HEK293 (cell line): ENCODE measurements around the gene PCDH15.

Source experiments
- EGR2 ChIP-seq: fragments of 450-650 bp; formaldehyde crosslinking; IDR thresholded peaks from 2 replicates; pipeline ENCODE4 v1.5.1; 2016; ENCODE audit warnings: low read depth, missing biosample characterization, missing genetic modification characterization
- ZBTB7A ChIP-seq: fragments of 450-650 bp; formaldehyde crosslinking; IDR thresholded peaks from 2 replicates; pipeline ENCODE4 v1.5.1; 2016; ENCODE audit warnings: low read depth, missing biosample characterization, missing genetic modification characterization
- ZNF19 ChIP-seq: fragments of 450-650 bp; formaldehyde crosslinking; IDR thresholded peaks from 2 replicates; pipeline ENCODE4; 2016; ENCODE audit warnings: missing biosample characterization, missing genetic modification characterization, low read depth
- ZNF37A ChIP-seq: fragments of 450-650 bp; IDR thresholded peaks from 2 replicates; pipeline ENCODE4 v1.5.1; 2018; ENCODE audit warnings: missing biosample characterization, missing genetic modification characterization
- ZNF544 ChIP-seq: fragments of 450-650 bp; formaldehyde crosslinking; IDR thresholded peaks from 2 replicates; pipeline ENCODE4 v1.5.0; 2017; ENCODE audit warnings: missing biosample characterization, missing genetic modification characterization
- ZNF548 ChIP-seq: fragments of 450-650 bp; formaldehyde crosslinking; IDR thresholded peaks from 2 replicates; pipeline ENCODE4 v1.5.1; 2016; ENCODE audit warnings: missing biosample characterization, missing genetic modification characterization
- ZNF600 ChIP-seq: fragments of 450-650 bp; formaldehyde crosslinking; IDR thresholded peaks from 2 replicates; pipeline ENCODE4 v1.5.1; 2016; ENCODE audit warnings: missing biosample characterization, missing genetic modification characterization
- ZNF624 ChIP-seq: fragments of 450-650 bp; formaldehyde crosslinking; IDR thresholded peaks from 2 replicates; pipeline ENCODE4 v1.5.1; 2017; ENCODE audit warnings: missing biosample characterization, missing genetic modification characterization
- ZNF843 ChIP-seq: fragments of 450-650 bp; formaldehyde crosslinking; IDR thresholded peaks from 2 replicates; pipeline ENCODE4 v1.5.1; 2016; ENCODE audit warnings: missing biosample characterization, missing genetic modification characterization
- TF ChIP-seq, protein P1 (sequence below): fragments of 450-650 bp; formaldehyde crosslinking; IDR thresholded peaks from 2 replicates; pipeline ENCODE4 v1.5.1; 2016; ENCODE audit warnings: missing biosample characterization, missing genetic modification characterization
- TF ChIP-seq, protein P2 (sequence below): fragments of 450-650 bp; formaldehyde crosslinking; IDR thresholded peaks from 2 replicates; pipeline ENCODE4 v1.5.1; 2016; ENCODE audit warnings: missing biosample characterization, missing genetic modification characterization
- TF ChIP-seq, protein P3 (sequence below): fragments of 450-650 bp; formaldehyde crosslinking; IDR thresholded peaks from 2 replicates; pipeline ENCODE4 v1.5.1; 2016; ENCODE audit warnings: missing biosample characterization, missing genetic modification characterization, low read depth
- TF ChIP-seq, protein P4 (sequence below): fragments of 450-650 bp; formaldehyde crosslinking; IDR thresholded peaks from 2 replicates; pipeline ENCODE4 v1.5.1; 2016; ENCODE audit warnings: missing biosample characterization, missing genetic modification characterization

DNA sequence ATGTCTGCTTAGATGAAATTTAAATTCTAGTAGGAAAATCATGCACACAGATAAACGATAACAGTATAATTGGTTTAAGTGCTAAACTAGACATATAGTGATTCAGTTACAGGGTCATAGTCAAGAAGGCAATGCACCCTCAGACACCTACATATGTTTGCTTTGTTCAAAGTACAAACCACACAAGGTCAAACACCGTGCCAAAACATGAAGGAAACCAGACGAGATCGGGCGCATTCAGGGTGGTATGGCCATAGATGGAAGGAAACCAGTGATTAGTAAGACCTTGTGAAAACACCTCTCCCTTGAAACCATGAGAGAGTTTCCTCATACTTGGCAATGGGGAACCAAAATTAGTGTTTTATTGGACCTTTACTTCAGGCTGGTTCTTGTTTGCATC, 906.9 kb downstream of the PCDH15 start:
- TF ChIP-seq ZNF600 (tag by site-specific recombination) (no peak), ZBTB7A (tag by site-specific recombination) (no peak), ZNF548 (tag by site-specific recombination) (no peak), ZNF37A (no peak), EGR2 (tag by site-specific recombination) (no peak), ZNF19 (tag by site-specific recombination) (no peak), ZNF544 (tag by site-specific recombination) (no peak), ZNF624 (tag by site-specific recombination) (no peak), ZNF843 (tag by site-specific recombination) (no peak)
- TF ChIP-seq, protein P1, sequence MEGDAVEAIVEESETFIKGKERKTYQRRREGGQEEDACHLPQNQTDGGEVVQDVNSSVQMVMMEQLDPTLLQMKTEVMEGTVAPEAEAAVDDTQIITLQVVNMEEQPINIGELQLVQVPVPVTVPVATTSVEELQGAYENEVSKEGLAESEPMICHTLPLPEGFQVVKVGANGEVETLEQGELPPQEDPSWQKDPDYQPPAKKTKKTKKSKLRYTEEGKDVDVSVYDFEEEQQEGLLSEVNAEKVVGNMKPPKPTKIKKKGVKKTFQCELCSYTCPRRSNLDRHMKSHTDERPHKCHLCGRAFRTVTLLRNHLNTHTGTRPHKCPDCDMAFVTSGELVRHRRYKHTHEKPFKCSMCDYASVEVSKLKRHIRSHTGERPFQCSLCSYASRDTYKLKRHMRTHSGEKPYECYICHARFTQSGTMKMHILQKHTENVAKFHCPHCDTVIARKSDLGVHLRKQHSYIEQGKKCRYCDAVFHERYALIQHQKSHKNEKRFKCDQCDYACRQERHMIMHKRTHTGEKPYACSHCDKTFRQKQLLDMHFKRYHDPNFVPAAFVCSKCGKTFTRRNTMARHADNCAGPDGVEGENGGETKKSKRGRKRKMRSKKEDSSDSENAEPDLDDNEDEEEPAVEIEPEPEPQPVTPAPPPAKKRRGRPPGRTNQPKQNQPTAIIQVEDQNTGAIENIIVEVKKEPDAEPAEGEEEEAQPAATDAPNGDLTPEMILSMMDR (tag by site-specific recombination) = no peak
- TF ChIP-seq, protein P2, sequence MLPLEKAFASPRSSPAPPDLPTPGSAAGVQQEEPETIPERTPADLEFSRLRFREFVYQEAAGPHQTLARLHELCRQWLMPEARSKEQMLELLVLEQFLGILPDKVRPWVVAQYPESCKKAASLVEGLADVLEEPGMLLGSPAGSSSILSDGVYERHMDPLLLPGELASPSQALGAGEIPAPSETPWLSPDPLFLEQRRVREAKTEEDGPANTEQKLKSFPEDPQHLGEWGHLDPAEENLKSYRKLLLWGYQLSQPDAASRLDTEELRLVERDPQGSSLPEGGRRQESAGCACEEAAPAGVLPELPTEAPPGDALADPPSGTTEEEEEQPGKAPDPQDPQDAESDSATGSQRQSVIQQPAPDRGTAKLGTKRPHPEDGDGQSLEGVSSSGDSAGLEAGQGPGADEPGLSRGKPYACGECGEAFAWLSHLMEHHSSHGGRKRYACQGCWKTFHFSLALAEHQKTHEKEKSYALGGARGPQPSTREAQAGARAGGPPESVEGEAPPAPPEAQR (tag by site-specific recombination) = no peak
- TF ChIP-seq, protein P3, sequence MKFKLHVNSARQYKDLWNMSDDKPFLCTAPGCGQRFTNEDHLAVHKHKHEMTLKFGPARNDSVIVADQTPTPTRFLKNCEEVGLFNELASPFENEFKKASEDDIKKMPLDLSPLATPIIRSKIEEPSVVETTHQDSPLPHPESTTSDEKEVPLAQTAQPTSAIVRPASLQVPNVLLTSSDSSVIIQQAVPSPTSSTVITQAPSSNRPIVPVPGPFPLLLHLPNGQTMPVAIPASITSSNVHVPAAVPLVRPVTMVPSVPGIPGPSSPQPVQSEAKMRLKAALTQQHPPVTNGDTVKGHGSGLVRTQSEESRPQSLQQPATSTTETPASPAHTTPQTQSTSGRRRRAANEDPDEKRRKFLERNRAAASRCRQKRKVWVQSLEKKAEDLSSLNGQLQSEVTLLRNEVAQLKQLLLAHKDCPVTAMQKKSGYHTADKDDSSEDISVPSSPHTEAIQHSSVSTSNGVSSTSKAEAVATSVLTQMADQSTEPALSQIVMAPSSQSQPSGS (tag by site-specific recombination) = no peak
- TF ChIP-seq, protein P4, sequence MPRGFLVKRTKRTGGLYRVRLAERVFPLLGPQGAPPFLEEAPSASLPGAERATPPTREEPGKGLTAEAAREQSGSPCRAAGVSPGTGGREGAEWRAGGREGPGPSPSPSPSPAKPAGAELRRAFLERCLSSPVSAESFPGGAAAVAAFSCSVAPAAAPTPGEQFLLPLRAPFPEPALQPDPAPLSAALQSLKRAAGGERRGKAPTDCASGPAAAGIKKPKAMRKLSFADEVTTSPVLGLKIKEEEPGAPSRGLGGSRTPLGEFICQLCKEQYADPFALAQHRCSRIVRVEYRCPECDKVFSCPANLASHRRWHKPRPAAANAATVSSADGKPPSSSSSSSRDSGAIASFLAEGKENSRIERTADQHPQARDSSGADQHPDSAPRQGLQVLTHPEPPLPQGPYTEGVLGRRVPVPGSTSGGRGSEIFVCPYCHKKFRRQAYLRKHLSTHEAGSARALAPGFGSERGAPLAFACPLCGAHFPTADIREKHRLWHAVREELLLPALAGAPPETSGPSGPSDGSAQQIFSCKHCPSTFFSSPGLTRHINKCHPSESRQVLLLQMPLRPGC = no peak
